ENCODE data around the gene CYFIP1. TPM values are rescaled to one million over a fixed set of nuclear protein-coding genes. Genes with fewer than 3 reads are reported as not detected.

Gene CYFIP1
- polyA plus RNA-seq, 1 experiment = 93.4 TPM

- no peak for TF ChIP-seq CTCF (IDR thresholded peaks at IDR 0.05; ENCODE audit: insufficient read depth, low read depth, low read length)
- ChIA-PET POLR2A (interaction anchor here (0.5 kb wide), 1 partner anchor 11 kb away, joined by 9 read pairs; no protein-coding TSS in a partner anchor), CTCF (no interaction called here)
- Histone ChIP-seq H3K27me3 (ENCODE audit: control insufficient read depth, insufficient read depth, low read length) (no peaks in the 10 kb centered on the region), H3K4me3 (ENCODE audit: low read depth, low read length) (no peak overlapping the region), H3K36me3 (ENCODE audit: control insufficient read depth, insufficient read depth, low read length) (peaks cover 1% of the 10 kb centered on the region; the same call in 1 of the 2 replicates)
- DNase-seq (ENCODE audit: low read depth) = no peak
Observed at GRCh38 chr15:22952796-22953579, 27.2 kb downstream of the CYFIP1 start.

- H3K27me3 ChIP-seq (ENCODE audit: control insufficient read depth, insufficient read depth, low read length) = no peaks in the 10 kb centered on the region
- peaks cover 1% of the 10 kb centered on the region; the same call in 1 of the 2 replicates for H3K36me3 ChIP-seq (ENCODE audit: control insufficient read depth, insufficient read depth, low read length)
- CTCF ChIA-PET = no interaction called here
- TF ChIP-seq CTCF (IDR thresholded peaks at IDR 0.05; ENCODE audit: insufficient read depth, low read depth, low read length) = no peak
- POLR2A ChIA-PET = no interaction called here
- no peak for DNase-seq (ENCODE audit: low read depth)
- H3K4me3 ChIP-seq (ENCODE audit: low read depth, low read length) = no peak overlapping the region
Observed at GRCh38 chr15:22951381-22952280, 28.5 kb downstream of the CYFIP1 start.

GRCh38 chr15:22951031-22951380 lies 29.2 kb downstream of the CYFIP1 start:
- Histone ChIP-seq H3K27me3 (ENCODE audit: control insufficient read depth, insufficient read depth, low read length) (no peaks in the 10 kb centered on the region), H3K36me3 (ENCODE audit: control insufficient read depth, insufficient read depth, low read length) (peaks cover 1% of the 10 kb centered on the region; the same call in 1 of the 2 replicates), H3K4me3 (ENCODE audit: low read depth, low read length) (no peak overlapping the region)
- ChIA-PET CTCF (no interaction called here), POLR2A (no interaction called here)
- DNase-seq (ENCODE audit: low read depth) = no peak
- no peak for TF ChIP-seq CTCF (IDR thresholded peaks at IDR 0.05; ENCODE audit: insufficient read depth, low read depth, low read length)

GRCh38 chr15:22950256-22950990 lies 29.7 kb downstream of the CYFIP1 start:
- no peak for TF ChIP-seq CTCF (IDR thresholded peaks at IDR 0.05; ENCODE audit: insufficient read depth, low read depth, low read length)
- Histone ChIP-seq H3K4me3 (ENCODE audit: low read depth, low read length) (no peak overlapping the region), H3K36me3 (ENCODE audit: control insufficient read depth, insufficient read depth, low read length) (peaks cover 1% of the 10 kb centered on the region; the same call in 1 of the 2 replicates), H3K27me3 (ENCODE audit: control insufficient read depth, insufficient read depth, low read length) (no peaks in the 10 kb centered on the region)
- CTCF ChIA-PET = interaction anchor here (0.7 kb wide), 1 partner anchor 13 kb away, joined by 3 read pairs; no protein-coding TSS in a partner anchor
- POLR2A ChIA-PET = no interaction called here
- no peak for DNase-seq (ENCODE audit: low read depth)
